Measurements from ENCODE around the gene NUP35. TPM values are rescaled to one million over a fixed set of nuclear protein-coding genes. Genes with fewer than 3 reads are reported as not detected.

Gene NUP35
- total RNA-seq, 1 donor from 2014 or later: 11.2 TPM

- DNase-seq (ENCODE audit: low read depth): no peak
- Histone ChIP-seq H3K27me3 (ENCODE audit: control insufficient read depth, insufficient read depth, low read length) (no peaks in the 10 kb centered on the region), H3K36me3 (ENCODE audit: control insufficient read depth, insufficient read depth, low read length) (no peaks in the 10 kb centered on the region), H3K4me3 (ENCODE audit: low read depth, low read length) (no peak overlapping the region)
- TF ChIP-seq CTCF (IDR thresholded peaks at IDR 0.05; ENCODE audit: insufficient read depth, low read length, poor library complexity, severe bottlenecking): no peak
Measured at GRCh38 chr2:183088061-183088460, 36.2 kb upstream of the NUP35 start.

- Histone ChIP-seq H3K4me3 (ENCODE audit: low read depth, low read length) (no peak overlapping the region), H3K27me3 (ENCODE audit: control insufficient read depth, insufficient read depth, low read length) (no peaks in the 10 kb centered on the region), H3K36me3 (ENCODE audit: control insufficient read depth, insufficient read depth, low read length) (no peaks in the 10 kb centered on the region)
- DNase-seq (ENCODE audit: low read depth): no peak
- no peak for TF ChIP-seq CTCF (IDR thresholded peaks at IDR 0.05; ENCODE audit: insufficient read depth, low read length, poor library complexity, severe bottlenecking)
Measured at GRCh38 chr2:183089192-183089851, 34.9 kb upstream of the NUP35 start.

DNA sequence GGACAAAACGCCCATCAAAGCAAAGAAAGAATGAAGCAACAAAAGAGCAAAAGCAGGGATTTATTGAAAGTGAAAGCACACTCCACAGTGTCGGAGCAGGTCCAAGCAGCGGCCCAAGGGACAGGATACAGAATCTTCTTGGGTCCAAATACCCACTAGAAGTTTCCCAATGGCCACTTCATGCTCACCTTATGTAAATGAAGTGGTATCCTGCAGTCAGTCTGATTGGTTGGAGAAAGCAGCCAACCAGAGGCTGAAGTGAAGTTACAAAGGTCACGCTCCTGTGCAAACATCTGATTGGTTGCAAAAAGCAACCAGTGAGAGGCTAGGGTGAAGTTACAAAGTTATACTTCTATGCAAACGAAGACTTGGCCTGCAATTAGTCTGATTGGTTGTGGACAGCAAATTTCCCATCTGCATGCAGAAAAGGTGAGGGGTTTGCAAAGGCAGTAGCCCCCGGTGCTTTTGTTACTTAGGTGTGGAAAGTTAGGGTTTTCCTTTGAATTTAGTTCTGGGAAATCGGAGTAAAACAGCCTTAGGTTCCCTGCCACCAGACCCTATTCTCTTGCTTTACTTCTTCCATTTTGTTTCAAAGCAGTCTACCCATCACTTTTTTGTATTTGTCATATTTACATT lies 32.8 kb upstream of the NUP35 start:
- no peaks in the 10 kb centered on the region for H3K36me3 ChIP-seq (ENCODE audit: control insufficient read depth, insufficient read depth, low read length)
- no peak for DNase-seq (ENCODE audit: low read depth)

GRCh38 chr2:183091954-183092345 lies 32.3 kb upstream of the NUP35 start:
- no peak for DNase-seq (ENCODE audit: low read depth)
- TF ChIP-seq CTCF (IDR thresholded peaks at IDR 0.05; ENCODE audit: insufficient read depth, low read length, poor library complexity, severe bottlenecking): no peak
- Histone ChIP-seq H3K27me3 (ENCODE audit: control insufficient read depth, insufficient read depth, low read length) (no peaks in the 10 kb centered on the region), H3K36me3 (ENCODE audit: control insufficient read depth, insufficient read depth, low read length) (no peaks in the 10 kb centered on the region), H3K4me3 (ENCODE audit: low read depth, low read length) (no peak overlapping the region)

More for the DNA sequence above, 32.8 kb upstream of the NUP35 start:
- TF ChIP-seq CTCF (IDR thresholded peaks at IDR 0.05; ENCODE audit: insufficient read depth, low read length, poor library complexity, severe bottlenecking): no peak
- Histone ChIP-seq H3K4me3 (ENCODE audit: low read depth, low read length) (no peak overlapping the region), H3K27me3 (ENCODE audit: control insufficient read depth, insufficient read depth, low read length) (no peaks in the 10 kb centered on the region)

DNA sequence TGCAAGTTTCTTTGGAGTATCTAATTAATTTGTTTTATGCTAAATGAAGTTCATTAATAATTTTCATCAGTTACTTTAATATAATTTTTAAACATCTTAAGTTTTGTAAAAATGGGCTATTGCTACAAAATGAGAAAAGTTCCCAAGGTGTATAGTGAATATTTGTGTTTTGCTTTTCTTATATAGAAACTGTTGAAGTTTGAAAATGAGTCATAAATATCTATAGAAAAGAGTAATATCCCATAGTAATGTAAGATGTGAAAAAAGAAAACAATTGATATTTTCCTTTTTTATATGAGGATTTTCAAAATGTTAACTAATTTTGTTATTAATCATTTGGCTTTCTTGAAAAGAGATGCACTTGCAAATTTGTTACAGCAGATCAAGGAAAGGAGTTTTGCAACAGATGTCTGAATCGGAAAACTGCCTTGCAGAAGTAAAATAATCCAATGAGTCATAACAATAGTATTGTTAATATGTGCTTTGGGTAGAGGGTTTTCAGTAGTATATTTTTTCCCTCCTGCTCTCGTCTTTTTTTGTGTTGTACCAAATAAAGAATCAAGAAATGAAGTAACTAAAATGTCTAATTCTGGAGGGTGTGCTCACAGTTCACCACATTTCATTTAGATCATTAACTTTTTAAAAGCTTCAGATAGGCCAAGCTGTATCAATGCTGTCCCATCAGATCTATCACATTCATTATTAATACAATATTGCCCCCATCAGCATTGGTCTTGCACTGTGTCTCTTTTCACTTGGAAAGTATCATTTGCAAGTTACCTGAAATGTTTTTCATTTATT lies 30.2 kb upstream of the NUP35 start:
- no peak overlapping the region for H3K4me3 ChIP-seq (ENCODE audit: low read depth, low read length)
- TF ChIP-seq CTCF (IDR thresholded peaks at IDR 0.05; ENCODE audit: insufficient read depth, low read length, poor library complexity, severe bottlenecking): no peak
- no peak for DNase-seq (ENCODE audit: low read depth)
- no peaks in the 10 kb centered on the region for H3K36me3 ChIP-seq (ENCODE audit: control insufficient read depth, insufficient read depth, low read length)
- H3K27me3 ChIP-seq (ENCODE audit: control insufficient read depth, insufficient read depth, low read length): no peaks in the 10 kb centered on the region

Data from kidney epithelial cell (primary cell).